OCI-LY7 (cell line): ENCODE measurements around the gene APOBEC3A. TPM values are rescaled to one million over a fixed set of nuclear protein-coding genes. Genes with fewer than 3 reads are reported as not detected.

Experiments
- BruUV-seq: library from RNA; stranded (reverse); fragments of 400-500 nt; replicated peaks from 2 replicates; lab custom pipeline; 2021; lab: Mats Ljungman, UMichigan
- CTCF ChIA-PET: fragments of 300-600 bp; sonication (Branson Sonifier 250); formaldehyde crosslinking; loops from one replicate; lab custom pipeline; 2022; ENCODE audit warnings: antibody characterized with exemption; ENCODE audit not compliant: unreplicated experiment; lab: Charles Lee
- POLR2A ChIA-PET: fragments of 300-600 bp; sonication (Branson Sonifier 250); formaldehyde crosslinking; loops from one replicate; lab custom pipeline; 2022; ENCODE audit warnings: antibody characterized with exemption; lab: Charles Lee
- DNase-seq: peaks from one replicate; pipeline ENCODE4 v3.0.0-alpha.2; 2015; ENCODE audit warnings: low spot score
- H2AFZ ChIP-seq: fragments of 200-600 bp; sonication (generic), shearing (Covaris generic); 2 replicates; pipeline ENCODE4 v1.6.1; 2014; ENCODE audit warnings: mild to moderate bottlenecking, antibody characterized with exemption, low read length, moderate library complexity
- H3K27ac ChIP-seq: fragments of 200-600 bp; sonication (generic); 2 replicates; pipeline ENCODE4 v1.5.1; 2014; ENCODE audit warnings: mixed run types, low read depth, mild to moderate bottlenecking, moderate library complexity, low read length, inconsistent platforms; ENCODE audit not compliant: poor library complexity, severe bottlenecking
- H3K36me3 ChIP-seq: fragments of 200-600 bp; sonication (generic); 2 replicates; pipeline ENCODE4 v1.6.1; 2014; ENCODE audit warnings: mild to moderate bottlenecking, antibody characterized with exemption, low read length, moderate library complexity, mixed read lengths; ENCODE audit not compliant: insufficient read depth
- H3K4me1 ChIP-seq: fragments of 200-600 bp; sonication (generic); 2 replicates; pipeline ENCODE4 v1.5.1; 2014; ENCODE audit warnings: mild to moderate bottlenecking, low read length; ENCODE audit not compliant: insufficient read depth, poor library complexity, severe bottlenecking
- H3K4me2 ChIP-seq: fragments of 200-600 bp; sonication (generic); 2 replicates; pipeline ENCODE4 v1.6.1; 2014; ENCODE audit warnings: mild to moderate bottlenecking, low read length
- H3K4me3 ChIP-seq: fragments of 200-600 bp; sonication (generic); 2 replicates; pipeline ENCODE4 v1.5.1; 2014; ENCODE audit warnings: mild to moderate bottlenecking, low read depth, low read length; ENCODE audit not compliant: poor library complexity, severe bottlenecking
- H3K79me2 ChIP-seq: fragments of 200-600 bp; sonication (generic); 2 replicates; pipeline ENCODE4 v1.6.1; 2016; ENCODE audit warnings: low read depth, mild to moderate bottlenecking, low read length, moderate library complexity, mixed read lengths; ENCODE audit not compliant: insufficient read depth
- H3K9me2 ChIP-seq: fragments of 200-600 bp; sonication (generic); 2 replicates; pipeline ENCODE4 v1.6.1; 2016; ENCODE audit warnings: mild to moderate bottlenecking, low read length, mixed read lengths; ENCODE audit not compliant: insufficient read depth
- H3K9me3 ChIP-seq: fragments of 200-600 bp; sonication (generic); 2 replicates; pipeline ENCODE4 v1.6.1; 2014; ENCODE audit warnings: mild to moderate bottlenecking, mixed run types, low read length, mixed read lengths
- H4K20me1 ChIP-seq: fragments of 200-600 bp; sonication (generic); 2 replicates; pipeline ENCODE4 v1.6.1; 2014; ENCODE audit warnings: mild to moderate bottlenecking, antibody characterized with exemption, low read length, moderate library complexity, mixed read lengths; ENCODE audit not compliant: insufficient read depth
- CTCF ChIP-seq: fragments of 200-600 bp; sonication (generic); conservative IDR thresholded peaks from 2 replicates; pipeline ENCODE4 v1.5.1; 2014; ENCODE audit warnings: mild to moderate bottlenecking, antibody characterized with exemption, low read length, moderate library complexity, mixed read lengths
- EZH2phosphoT487 ChIP-seq: fragments of 200-600 bp; sonication (generic); IDR thresholded peaks from 2 replicates; pipeline ENCODE4 v1.6.1; 2018; ENCODE audit warnings: low read depth, borderline replicate concordance, mild to moderate bottlenecking, mixed run types, antibody characterized with exemption, low read length, moderate library complexity, mixed read lengths
- intact Hi-C: fragments of 100-400 bp; cut with micrococcal nuclease; formaldehyde crosslinking; loops from one replicate; pipeline ENCODE4 v1.10.0; 2022; ENCODE audit not compliant: unreplicated experiment
- total RNA-seq, 2 experiments: library from RNA; depleted of rRNA in 1 of 2; stranded (reverse); fragments of >200 nt in 1 of 2; shearing (Covaris generic) in 1 of 2; gene quantifications; 2 replicates each; pipeline ENCODE4 v1.2.3, GENCODE V29; 2014 to 2022

APOBEC3A gene
- total RNA-seq, 2 experiments from 2014 or later = not detected

DNA sequence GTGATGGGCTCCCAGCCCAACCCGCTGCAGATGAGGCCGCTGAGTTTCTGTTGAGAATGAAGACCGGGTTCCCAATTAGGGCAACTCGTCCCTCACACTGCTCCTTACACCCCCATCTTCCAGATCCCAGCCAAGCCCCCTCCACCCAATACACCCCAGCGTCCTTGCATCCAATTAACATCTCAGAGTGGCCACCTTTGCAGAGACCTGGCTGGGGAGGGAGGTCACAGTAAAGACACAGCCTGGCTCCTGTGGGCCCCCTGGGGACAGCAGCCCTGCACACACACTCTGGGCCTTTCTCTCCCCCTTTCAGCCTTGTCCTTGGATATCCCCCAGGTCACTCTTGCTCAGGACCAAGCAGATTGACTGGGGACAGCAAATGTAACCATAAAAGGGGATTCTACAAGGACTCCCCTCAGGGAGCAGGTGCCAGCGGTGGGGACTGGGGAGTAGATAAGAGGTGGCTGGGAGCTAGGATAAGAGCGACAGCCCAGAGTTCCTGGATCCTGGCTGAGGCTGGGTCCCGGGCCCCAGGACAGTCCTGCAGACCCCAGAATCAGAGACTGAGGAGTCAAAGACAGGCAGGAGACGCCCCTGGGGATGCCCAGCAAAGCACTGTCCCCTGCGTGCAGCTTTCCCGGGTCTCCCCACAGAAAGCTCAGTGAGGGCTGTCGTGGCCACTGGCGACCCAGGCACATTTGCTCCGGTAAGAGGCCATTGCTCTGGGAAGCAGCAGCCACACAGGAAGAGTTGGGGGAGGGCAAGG is 8.4 kb downstream of the APOBEC3A start:
- no peak overlapping the region for H2AFZ ChIP-seq
- H4K20me1 ChIP-seq = no peaks in the 10 kb centered on the region
- H3K79me2 ChIP-seq = no peaks in the 10 kb centered on the region
- peaks cover 6% of the 10 kb centered on the region for H3K4me1 ChIP-seq
- no peaks in the 10 kb centered on the region for H3K36me3 ChIP-seq
- ChIA-PET CTCF (no interaction called here), POLR2A (no interaction called here)
- H3K4me2 ChIP-seq = no peak overlapping the region
- no peak for DNase-seq
- intact Hi-C loops = no loop called here
- no peak for TF ChIP-seq EZH2phosphoT487
- TF ChIP-seq CTCF = no peak
- no peaks in the 10 kb centered on the region for H3K9me2 ChIP-seq
- no peak overlapping the region for H3K4me3 ChIP-seq
- no peak overlapping the region for H3K27ac ChIP-seq
- no peaks in the 10 kb centered on the region for H3K9me3 ChIP-seq
- no TSS peak for BruUV-seq

DNA sequence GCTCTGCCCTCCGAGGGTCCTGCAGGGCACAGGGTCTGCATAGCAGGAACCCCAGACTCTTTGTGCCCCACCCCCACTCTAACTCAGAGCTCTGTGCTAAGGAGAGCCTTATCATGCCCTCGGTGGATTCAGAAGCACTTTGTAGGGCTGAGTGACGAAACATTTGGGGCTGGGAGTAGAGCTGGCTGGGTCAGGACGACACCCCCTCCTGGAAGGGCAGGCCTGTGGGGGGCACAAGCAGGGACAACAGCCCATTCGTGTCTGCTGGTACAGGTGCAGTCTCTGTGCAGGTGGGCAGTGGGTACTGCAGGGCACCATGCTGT is 8.9 kb downstream of the APOBEC3A start:
- TF ChIP-seq EZH2phosphoT487 (no peak), CTCF (no peak)
- Histone ChIP-seq H3K4me1 (peaks cover 6% of the 10 kb centered on the region), H3K79me2 (no peaks in the 10 kb centered on the region), H3K27ac (no peak overlapping the region), H3K4me2 (no peak overlapping the region), H4K20me1 (no peaks in the 10 kb centered on the region), H3K9me3 (no peaks in the 10 kb centered on the region), H3K4me3 (no peak overlapping the region), H3K36me3 (no peaks in the 10 kb centered on the region), H3K9me2 (no peaks in the 10 kb centered on the region), H2AFZ (no peak overlapping the region)
- BruUV-seq = no TSS peak
- ChIA-PET CTCF (no interaction called here), POLR2A (no interaction called here)
- DNase-seq = no peak
- intact Hi-C loops = no loop called here

DNA sequence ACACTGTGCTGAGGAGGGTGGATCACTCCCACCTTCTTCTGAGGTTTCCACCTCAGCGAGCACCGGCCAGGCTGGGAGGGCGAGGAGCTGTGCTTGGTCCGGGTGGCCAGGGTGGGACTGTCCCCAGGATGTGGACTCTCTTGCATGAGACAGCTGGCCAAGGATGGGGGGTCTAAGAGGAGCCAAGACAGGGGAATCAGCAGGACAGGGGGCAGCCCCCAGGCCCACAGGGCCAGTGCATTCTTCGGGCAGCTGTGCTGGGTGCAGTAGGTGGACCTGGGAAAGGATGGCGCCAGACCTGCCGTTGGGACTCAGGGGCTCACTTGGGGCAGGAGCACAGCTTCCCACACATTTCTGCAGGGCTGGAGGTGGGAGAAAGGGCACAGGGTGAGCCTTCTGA is 9.5 kb downstream of the APOBEC3A start:
- no peaks in the 10 kb centered on the region for H3K9me2 ChIP-seq
- TF ChIP-seq EZH2phosphoT487 = no peak
- no peak for TF ChIP-seq CTCF
- no peak for DNase-seq
- intact Hi-C loops = no loop called here
- H4K20me1 ChIP-seq = no peaks in the 10 kb centered on the region
- H3K79me2 ChIP-seq = no peaks in the 10 kb centered on the region
- H3K4me1 ChIP-seq = peaks cover 6% of the 10 kb centered on the region
- no peak overlapping the region for H3K27ac ChIP-seq
- no peak overlapping the region for H2AFZ ChIP-seq
- ChIA-PET POLR2A (no interaction called here), CTCF (no interaction called here)
- no peak overlapping the region for H3K4me3 ChIP-seq
- no TSS peak for BruUV-seq
- H3K9me3 ChIP-seq = no peaks in the 10 kb centered on the region
- H3K36me3 ChIP-seq = no peaks in the 10 kb centered on the region
- H3K4me2 ChIP-seq = no peak overlapping the region
